ENCODE measurements around the gene BLTP2. TPM values are rescaled to one million over a fixed set of nuclear protein-coding genes. Genes with fewer than 3 reads are reported as not detected.

BLTP2 gene
- total RNA-seq, 4 donors from 2014 or later: 139 to 175 (median 167) TPM

GRCh38 chr17:28643983-28644786 lies 773 bp downstream of the BLTP2 start:
- H3K27ac ChIP-seq: peak overlapping the region; percentile 89 to 98 (median 94)
- peak in 2 of 3 donors; percentile 64 to 75 for DNase-seq

GRCh38 chr17:28641579-28641978 lies 3.4 kb downstream of the BLTP2 start:
- DNase-seq: no peak
- Histone ChIP-seq H3K4me1 (peaks cover 0 to 33% (median 12%) of the 10 kb centered on the region in 4 donors), H3K27me3 (no peaks in the 10 kb centered on the region), H3K36me3 (peaks cover 3 to 69% (median 3%) of the 10 kb centered on the region in 3 donors), H3K9me3 (no peaks in the 10 kb centered on the region), H3K4me3 (no peak overlapping the region), H3K27ac (no peak overlapping the region)
- no peak for TF ChIP-seq CTCF (IDR thresholded peaks at IDR 0.05)
- no peak for TF ChIP-seq POLR2A (IDR thresholded peaks at IDR 0.05)

More at GRCh38 chr17:28643983-28644786, 773 bp downstream of the BLTP2 start:
- peaks cover 0 to 57% (median 3%) of the 10 kb centered on the region in 3 donors for H3K36me3 ChIP-seq
- peaks cover 0 to 41% (median 15%) of the 10 kb centered on the region in 4 donors for H3K4me1 ChIP-seq
- no peaks in the 10 kb centered on the region for H3K9me3 ChIP-seq
- H3K27me3 ChIP-seq: no peaks in the 10 kb centered on the region
- peak overlapping the region; percentile 84 to 99 (median 94) for H3K4me3 ChIP-seq
- no peak for TF ChIP-seq POLR2A (IDR thresholded peaks at IDR 0.05)
- TF ChIP-seq CTCF (IDR thresholded peaks at IDR 0.05): peak; percentile 46 to 63 (median 56)

DNA sequence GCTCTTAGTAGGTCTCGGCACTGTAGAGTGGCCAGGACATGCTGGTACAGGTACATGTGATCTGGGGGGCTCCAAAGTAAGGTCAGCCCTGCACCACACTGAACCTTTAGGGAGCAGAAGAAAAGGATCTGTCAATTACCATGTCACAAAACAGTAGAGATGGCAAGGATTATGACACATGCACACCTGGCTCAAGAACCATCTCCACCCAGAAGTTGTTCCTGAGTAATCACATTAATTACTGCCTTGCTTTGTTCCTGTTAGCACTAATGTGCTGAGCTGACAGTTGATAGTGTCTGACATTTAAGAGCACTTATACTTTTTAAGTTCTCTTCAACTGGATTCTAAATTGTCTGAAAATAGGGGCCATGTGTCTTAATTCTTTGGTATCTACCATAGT lies 9.5 kb downstream of the BLTP2 start:
- peaks cover under 1 to 100% (median 6%) of the 10 kb centered on the region in 3 donors for H3K36me3 ChIP-seq

DNA sequence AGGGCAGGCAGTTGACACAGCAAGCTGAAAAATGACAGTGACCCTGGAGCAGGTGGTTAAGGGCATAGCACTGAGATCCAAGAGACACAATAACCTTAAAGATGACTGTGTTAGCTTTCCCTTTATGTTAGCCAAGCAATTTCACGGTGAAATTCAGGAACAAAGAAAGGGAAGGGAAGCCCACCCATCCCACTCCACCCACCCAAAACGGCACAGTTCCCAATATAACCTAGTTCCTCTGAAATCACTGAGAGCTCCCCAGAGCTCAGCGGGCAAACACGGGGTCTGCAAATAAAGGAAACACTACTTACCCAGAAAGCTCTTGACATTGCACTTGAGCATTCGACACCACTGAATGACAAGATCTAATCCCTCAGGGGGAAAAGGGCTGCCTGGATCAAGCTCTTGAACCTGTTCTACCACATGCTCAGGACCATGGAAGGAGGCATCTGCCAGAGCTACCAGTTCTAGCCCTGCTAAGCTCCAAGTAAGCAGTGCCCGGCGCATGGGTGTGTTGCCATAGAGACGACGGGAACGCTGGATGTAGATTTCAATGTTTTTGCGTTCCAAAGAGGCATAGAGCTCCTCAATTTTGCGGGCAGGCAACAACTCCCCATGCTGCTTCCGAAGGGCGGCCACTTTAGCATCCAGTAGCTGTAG lies 10.6 kb downstream of the BLTP2 start:
- Histone ChIP-seq H3K4me3 (no peak overlapping the region), H3K36me3 (peaks cover 0 to 100% (median 6%) of the 10 kb centered on the region in 3 donors), H3K4me1 (no peaks in the 10 kb centered on the region), H3K27ac (no peak overlapping the region), H3K9me3 (no peaks in the 10 kb centered on the region), H3K27me3 (no peaks in the 10 kb centered on the region)
- TF ChIP-seq CTCF (IDR thresholded peaks at IDR 0.05) (no peak), POLR2A (IDR thresholded peaks at IDR 0.05) (no peak)
- DNase-seq: no peak

More for the DNA sequence above, 9.5 kb downstream of the BLTP2 start:
- Histone ChIP-seq H3K27me3 (no peaks in the 10 kb centered on the region), H3K27ac (no peak overlapping the region), H3K9me3 (no peaks in the 10 kb centered on the region), H3K4me1 (no peaks in the 10 kb centered on the region), H3K4me3 (no peak overlapping the region)
- no peak for TF ChIP-seq CTCF (IDR thresholded peaks at IDR 0.05)
- TF ChIP-seq POLR2A (IDR thresholded peaks at IDR 0.05): no peak
- no peak for DNase-seq

DNA sequence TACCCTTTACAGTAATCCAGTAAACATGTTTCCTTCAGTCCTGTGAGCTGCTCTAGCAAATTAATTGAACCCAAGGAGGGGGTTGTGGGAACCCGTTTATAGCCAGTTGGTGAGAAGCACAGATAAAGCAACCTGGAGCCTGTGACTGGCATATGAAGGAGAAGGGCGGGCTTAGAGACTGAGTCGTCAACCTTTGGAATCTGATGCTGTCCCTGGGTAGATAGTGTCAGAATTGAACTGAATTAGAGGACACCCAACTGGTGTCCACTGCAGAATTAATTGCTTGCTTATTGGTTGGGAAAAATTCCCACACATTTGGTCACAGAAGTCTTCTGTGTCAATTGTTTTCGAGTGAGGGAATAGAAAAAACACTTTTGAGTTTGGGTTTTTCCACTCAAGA lies 18.1 kb downstream of the BLTP2 start:
- Histone ChIP-seq H3K4me1 (no peaks in the 10 kb centered on the region), H3K4me3 (no peak overlapping the region), H3K27ac (no peak overlapping the region), H3K36me3 (peaks cover 0 to 94% (median 3%) of the 10 kb centered on the region in 3 donors), H3K9me3 (no peaks in the 10 kb centered on the region), H3K27me3 (no peaks in the 10 kb centered on the region)
- TF ChIP-seq CTCF (IDR thresholded peaks at IDR 0.05) (no peak), POLR2A (IDR thresholded peaks at IDR 0.05) (no peak)
- DNase-seq: no peak
